HL-60/S4 treated with retinoic acid at 250 ng/mL for 4 days and 3 days (cell line): ENCODE data around the gene NME4.
"Not testable (repeated sequence)": the region's sequence is repeated elsewhere in the genome, so short reads cannot be mapped to it uniquely, and the experiment has no call there.

Experiments
- in situ Hi-C: fragments of 300-500 bp; cut with MboI; formaldehyde crosslinking; loops from 2 replicates; pipeline ENCODE4 v1.7.0; 2022; ENCODE audit warnings: low sequenced_read_pairs

NME4 gene

GRCh38 chr16:396199-396598, 800 bp upstream of the NME4 start:
- in situ Hi-C loops = no loop called here

- in situ Hi-C loops = no loop called here
Measured at GRCh38 chr16:396605-397004, 394 bp upstream of the NME4 start.

- in situ Hi-C loops = no loop called here
Measured at GRCh38 chr16:397736-398332, 835 bp downstream of the NME4 start.

- in situ Hi-C loops = no loop called here
Measured at GRCh38 chr16:398561-399339, 1.8 kb downstream of the NME4 start.

- in situ Hi-C loops = no loop called here
Measured at GRCh38 chr16:399340-400019, 2.5 kb downstream of the NME4 start.

GRCh38 chr16:400061-400591, 3.1 kb downstream of the NME4 start:
- in situ Hi-C loops = no loop called here

- in situ Hi-C loops = no loop called here
Measured at GRCh38 chr16:401468-402348, 4.7 kb downstream of the NME4 start, which contains the start of gene DECR2. TSS of gene DECR2 (plus strand) at chr16:401885. CDS start at chr16:401964, 79 bp downstream.

- in situ Hi-C loops = no loop called here
Measured at GRCh38 chr16:404971-405486, 8.0 kb downstream of the NME4 start.

- in situ Hi-C loops = no loop called here
Measured at GRCh38 chr16:405548-406506, 8.8 kb downstream of the NME4 start.

- in situ Hi-C loops = no loop called here
Measured at GRCh38 chr16:407253-407652, 10.3 kb downstream of the NME4 start.

- in situ Hi-C loops = no loop called here
Measured at GRCh38 chr16:410516-411178, 13.6 kb downstream of the NME4 start.

- in situ Hi-C loops = no loop called here
Measured at GRCh38 chr16:411576-412265, 14.7 kb downstream of the NME4 start.

GRCh38 chr16:414395-415169, 17.6 kb downstream of the NME4 start:
- in situ Hi-C loops = no loop called here

- in situ Hi-C loops = not testable (repeated sequence)
Measured at GRCh38 chr16:415170-415498, 18.1 kb downstream of the NME4 start.

- in situ Hi-C loops = not testable (repeated sequence)
Measured at GRCh38 chr16:422179-422578, 25.2 kb downstream of the NME4 start.

- in situ Hi-C loops = no loop called here
Measured at GRCh38 chr16:424033-424622, 27.1 kb downstream of the NME4 start.

GRCh38 chr16:424623-425081, 27.7 kb downstream of the NME4 start:
- in situ Hi-C loops = no loop called here
